HFFc6 (cell line): ENCODE data around the gene MAD1L1. TPM values are rescaled to one million over a fixed set of nuclear protein-coding genes. Genes with fewer than 3 reads are reported as not detected.

ENCODE experiments used
- DNase-seq: peaks from one replicate; pipeline ENCODE4 v3.0.0-alpha.2; 2018
- H3K27ac Mint-ChIP-seq: 2 replicates; pipeline ENCODE4 v1.8.0; 2020; ENCODE audit warnings: mild to moderate bottlenecking, mixed read lengths
- H3K27me3 Mint-ChIP-seq: 2 replicates; pipeline ENCODE4 v1.8.0; 2021; ENCODE audit warnings: mild to moderate bottlenecking, moderate library complexity, mixed read lengths; ENCODE audit not compliant: insufficient read depth
- H3K36me3 Mint-ChIP-seq: 2 replicates; pipeline ENCODE4 v1.8.0; 2021; ENCODE audit warnings: low read depth, mixed read lengths
- H3K4me1 Mint-ChIP-seq: 2 replicates; pipeline ENCODE4 v1.8.0; 2020; ENCODE audit warnings: low read depth, mixed read lengths
- H3K4me3 Mint-ChIP-seq: 2 replicates; pipeline ENCODE4 v1.8.0; 2020; ENCODE audit warnings: mild to moderate bottlenecking, moderate library complexity, mixed read lengths
- H3K9me3 Mint-ChIP-seq: 2 replicates; pipeline ENCODE4 v1.8.0; 2020; ENCODE audit warnings: mild to moderate bottlenecking, mixed read lengths
- CTCF ChIP-seq: fragments of 200-600 bp; sonication (generic); IDR thresholded peaks from 2 replicates; pipeline ENCODE4 v1.5.0; 2021; ENCODE audit warnings: antibody characterized with exemption, mild to moderate bottlenecking
- total RNA-seq, 6 experiments: library from RNA; stranded (reverse); fragmentation: NEBNext Ultra II Directional; extraction: Animal tissue kit (Norgen Biotek cat#: 25700); gene quantifications; 2 replicates in 1 of 6; 3 replicates in 5 of 6; pipeline ENCODE4 v1.2.3, GENCODE V29; 2021

MAD1L1 gene
- total RNA-seq, 6 experiments from 2014 or later, result 34.6 to 44.8 (median 40.2) TPM

GRCh38 chr7:2227699-2228098, 5.0 kb downstream of the MAD1L1 start:
- no peaks in the 10 kb centered on the region for H3K9me3 Mint-ChIP-seq
- no peak for TF ChIP-seq CTCF
- H3K27me3 Mint-ChIP-seq, result peaks cover 2% of the 10 kb centered on the region; the same call in 1 of the 2 replicates
- H3K36me3 Mint-ChIP-seq, result peaks cover 14% of the 10 kb centered on the region; the same call in 1 of the 2 replicates
- DNase-seq, result no peak
- no peak overlapping the region for H3K4me3 Mint-ChIP-seq
- H3K4me1 Mint-ChIP-seq, result peaks cover 17% of the 10 kb centered on the region
- H3K27ac Mint-ChIP-seq, result no peak overlapping the region

- H3K36me3 Mint-ChIP-seq, result peaks cover 14% of the 10 kb centered on the region; the same call in 1 of the 2 replicates
- H3K27ac Mint-ChIP-seq, result no peak overlapping the region
- H3K27me3 Mint-ChIP-seq, result peaks cover 2% of the 10 kb centered on the region
- peaks cover 9% of the 10 kb centered on the region for H3K4me1 Mint-ChIP-seq
- DNase-seq, result no peak
- H3K4me3 Mint-ChIP-seq, result no peak overlapping the region
- no peak for TF ChIP-seq CTCF
- H3K9me3 Mint-ChIP-seq, result no peaks in the 10 kb centered on the region
Measured at GRCh38 chr7:2225830-2226229, 6.9 kb downstream of the MAD1L1 start.

- peaks cover 4% of the 10 kb centered on the region for H3K4me1 Mint-ChIP-seq
- no peak overlapping the region for H3K27ac Mint-ChIP-seq
- DNase-seq, result no peak
- H3K27me3 Mint-ChIP-seq, result peaks cover 2% of the 10 kb centered on the region
- no peak overlapping the region for H3K4me3 Mint-ChIP-seq
- H3K9me3 Mint-ChIP-seq, result no peaks in the 10 kb centered on the region
- peaks cover 14% of the 10 kb centered on the region; the same call in 1 of the 2 replicates for H3K36me3 Mint-ChIP-seq
- no peak for TF ChIP-seq CTCF
Measured at GRCh38 chr7:2225336-2225735, 7.4 kb downstream of the MAD1L1 start.

GRCh38 chr7:2224934-2225333, 7.8 kb downstream of the MAD1L1 start:
- Mint-ChIP-seq H3K9me3 (no peaks in the 10 kb centered on the region), H3K27me3 (peaks cover 2% of the 10 kb centered on the region), H3K36me3 (peaks cover 14% of the 10 kb centered on the region; the same call in 1 of the 2 replicates), H3K27ac (no peak overlapping the region), H3K4me3 (no peak overlapping the region), H3K4me1 (no peaks in the 10 kb centered on the region; the same call in 1 of the 2 replicates)
- DNase-seq, result no peak
- no peak for TF ChIP-seq CTCF

GRCh38 chr7:2224491-2224928, 8.2 kb downstream of the MAD1L1 start:
- peaks cover 2% of the 10 kb centered on the region for H3K27me3 Mint-ChIP-seq
- H3K36me3 Mint-ChIP-seq, result peaks cover 11% of the 10 kb centered on the region; the same call in 1 of the 2 replicates
- DNase-seq, result no peak
- H3K9me3 Mint-ChIP-seq, result no peaks in the 10 kb centered on the region
- no peaks in the 10 kb centered on the region for H3K4me1 Mint-ChIP-seq
- H3K27ac Mint-ChIP-seq, result no peak overlapping the region
- no peak for TF ChIP-seq CTCF
- H3K4me3 Mint-ChIP-seq, result no peak overlapping the region

GRCh38 chr7:2223321-2223720, 9.4 kb downstream of the MAD1L1 start:
- H3K36me3 Mint-ChIP-seq, result peaks cover 10% of the 10 kb centered on the region; the same call in 1 of the 2 replicates
- no peak overlapping the region for H3K27ac Mint-ChIP-seq
- H3K27me3 Mint-ChIP-seq, result peaks cover 2% of the 10 kb centered on the region
- no peaks in the 10 kb centered on the region for H3K4me1 Mint-ChIP-seq
- no peak for TF ChIP-seq CTCF
- no peak for DNase-seq
- H3K9me3 Mint-ChIP-seq, result no peaks in the 10 kb centered on the region
- H3K4me3 Mint-ChIP-seq, result no peak overlapping the region
